Measurements from ENCODE around the gene GPR156.
"Not testable (repeated sequence)": the region's sequence is repeated elsewhere in the genome, so short reads cannot be mapped to it uniquely, and the experiment has no call there.

GPR156 gene

GRCh38 chr3:120272286-120272685 lies 12.7 kb downstream of the GPR156 start:
- DNase-seq: no peak

- no peak for DNase-seq
These were observed 19.0 kb downstream of the GPR156 start for GRCh38 chr3:120265989-120266388.

- DNase-seq: no peak
These were observed 20.1 kb downstream of the GPR156 start for GRCh38 chr3:120264963-120265362.

- DNase-seq: no peak
These were observed 21.2 kb downstream of the GPR156 start for GRCh38 chr3:120263792-120264191.

- no peak for DNase-seq
These were observed 27.0 kb downstream of the GPR156 start for GRCh38 chr3:120258009-120258408.

- no peak for DNase-seq
These were observed 39.6 kb downstream of the GPR156 start for GRCh38 chr3:120245386-120245785.

- no peak for DNase-seq
These were observed 40.2 kb downstream of the GPR156 start for GRCh38 chr3:120244834-120245225.

- DNase-seq: no peak
These were observed 45.4 kb downstream of the GPR156 start for GRCh38 chr3:120239644-120240043.

GRCh38 chr3:120227710-120228347 lies 57.2 kb downstream of the GPR156 start:
- DNase-seq: no peak

- no peak for DNase-seq
These were observed 60.8 kb downstream of the GPR156 start for GRCh38 chr3:120224237-120224636.

GRCh38 chr3:120218981-120219380 lies 66.0 kb downstream of the GPR156 start:
- DNase-seq: no peak

- not testable (repeated sequence) for DNase-seq
These were observed 68.4 kb downstream of the GPR156 start for GRCh38 chr3:120216633-120217032.

GRCh38 chr3:120214176-120214575 lies 70.8 kb downstream of the GPR156 start:
- no peak for DNase-seq

- no peak for DNase-seq
These were observed 72.5 kb downstream of the GPR156 start for GRCh38 chr3:120212505-120212904.

- DNase-seq: no peak
These were observed 75.6 kb downstream of the GPR156 start for GRCh38 chr3:120209425-120209824.

GRCh38 chr3:120204338-120204737 lies 80.7 kb downstream of the GPR156 start:
- DNase-seq: no peak

- DNase-seq: no peak
These were observed 81.4 kb downstream of the GPR156 start for GRCh38 chr3:120203621-120204020.

- DNase-seq: no peak
These were observed 82.0 kb downstream of the GPR156 start for GRCh38 chr3:120203016-120203415.

- no peak for DNase-seq
These were observed 82.7 kb downstream of the GPR156 start for GRCh38 chr3:120202363-120202762.

- DNase-seq: no peak
These were observed 84.4 kb downstream of the GPR156 start for GRCh38 chr3:120200493-120201235.

GRCh38 chr3:120198305-120198878 lies 86.6 kb downstream of the GPR156 start:
- DNase-seq: no peak

- DNase-seq: no peak
These were observed 88.2 kb downstream of the GPR156 start for GRCh38 chr3:120196812-120197211.

- no peak for DNase-seq
These were observed 88.7 kb downstream of the GPR156 start for GRCh38 chr3:120196333-120196732.

GRCh38 chr3:120193554-120193953 lies 91.5 kb downstream of the GPR156 start:
- DNase-seq: no peak
